ENCODE measurements around the gene IL36A. TPM values are rescaled to one million over a fixed set of nuclear protein-coding genes. Genes with fewer than 3 reads are reported as not detected.

The IL36A gene
- total RNA-seq, 1 experiment from 2014 or later, result not detected

DNA sequence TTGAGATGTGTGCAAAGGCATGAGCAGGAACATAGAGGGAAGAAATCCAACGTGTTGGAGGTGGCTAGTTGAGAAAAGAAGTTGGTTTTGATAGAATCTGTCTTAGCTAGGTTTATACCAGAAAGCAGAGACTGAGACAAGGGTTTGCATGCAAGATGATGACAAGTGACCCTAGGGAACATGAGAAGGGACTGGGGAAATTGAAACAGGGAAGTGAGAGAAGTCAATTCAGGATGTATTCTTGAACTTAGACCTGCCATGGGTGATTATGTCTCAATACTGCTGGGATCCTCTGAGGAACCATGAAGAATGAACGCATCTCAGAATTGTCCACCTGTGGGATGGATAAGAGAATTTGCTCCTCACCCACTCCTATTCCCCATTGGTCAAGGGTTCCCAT is 20.5 kb downstream of the IL36A start:
- Histone ChIP-seq H2BK120ac (ENCODE audit: low read depth, low read length, poor library complexity, severe bottlenecking) (no peak overlapping the region), H3K79me1 (ENCODE audit: insufficient read depth, low read depth, low read length, poor library complexity, severe bottlenecking) (no peaks in the 10 kb centered on the region), H3K14ac (ENCODE audit: insufficient read depth, low read length) (no peak overlapping the region), H3K27ac (ENCODE audit: insufficient read length, low read depth, low read length) (no peak overlapping the region), H2AFZ (ENCODE audit: low read length) (no peak overlapping the region), H3K23ac (ENCODE audit: insufficient read length, low read depth, low read length) (no peak overlapping the region), H2BK5ac (ENCODE audit: insufficient read length, low read length) (no peak overlapping the region), H3T11ph (ENCODE audit: low read length) (no peak overlapping the region), H4K8ac (replicated peaks; ENCODE audit: insufficient read length, low read depth, low read length) (no peak overlapping the region), H4K91ac (ENCODE audit: insufficient read length, low read depth, low read length) (no peak overlapping the region), H3K27me3 (ENCODE audit: insufficient read depth, low read length) (no peaks in the 10 kb centered on the region; the same call in 1 of the 2 replicates), H2AK5ac (ENCODE audit: insufficient read length, low read length) (no peak overlapping the region), H3K4me1 (ENCODE audit: insufficient read depth, low read length) (no peaks in the 10 kb centered on the region), H2BK20ac (ENCODE audit: low read depth, low read length, poor library complexity, severe bottlenecking) (no peak overlapping the region), H3K9ac (ENCODE audit: extremely low read depth, insufficient read length, low read length) (no peak overlapping the region), H3K4ac (ENCODE audit: low read depth, low read length) (no peak overlapping the region), H3K56ac (ENCODE audit: insufficient read length, low read depth, low read length) (no peak overlapping the region), H2BK12ac (ENCODE audit: insufficient read length, low read depth, low read length) (no peak overlapping the region), H4K5ac (ENCODE audit: insufficient read length, low read depth, low read length) (no peak overlapping the region), H3K4me2 (ENCODE audit: insufficient read depth, insufficient read length, low read length) (no peak overlapping the region), H3K18ac (ENCODE audit: insufficient read length, low read depth, low read length) (no peak overlapping the region), H2BK15ac (ENCODE audit: low read depth, low read length) (no peak overlapping the region), H3K79me2 (ENCODE audit: insufficient read depth, low read length) (no peaks in the 10 kb centered on the region), H4K20me1 (ENCODE audit: control insufficient read depth, insufficient read depth, insufficient read length) (no peaks in the 10 kb centered on the region), H3K9me3 (ENCODE audit: control insufficient read depth, low read depth, low read length) (no peaks in the 10 kb centered on the region), H3K23me2 (ENCODE audit: insufficient read length, low read depth, low read length, poor library complexity, severe bottlenecking) (no peaks in the 10 kb centered on the region)
- no peak overlapping the region for H3K27ac Mint-ChIP-seq
- no peak overlapping the region for H3K4me3 Mint-ChIP-seq
- H3K4me1 Mint-ChIP-seq, result peaks cover 5 to 12% of the 10 kb centered on the region in 2 experiments; a peak in 3 of 4 replicates
- H3K9me3 Mint-ChIP-seq, result peaks cover 0 to 29% of the 10 kb centered on the region in 2 experiments; a peak in 2 of 5 replicates
- no CpG with 5 or more reads among the region's 2 CpGs for WGBS (ENCODE audit: extremely low coverage, insufficient read length, low lambda C conversion rate)
- H3K27me3 Mint-ChIP-seq (ENCODE audit: low read depth), result peaks cover 46% of the 10 kb centered on the region
- DNase-seq, result no peak
- H3K36me3 Mint-ChIP-seq (ENCODE audit: insufficient read depth in 1 of 3, low read depth in 3 of 3), result no peaks in the 10 kb centered on the region
- TF ChIP-seq, protein P1, sequence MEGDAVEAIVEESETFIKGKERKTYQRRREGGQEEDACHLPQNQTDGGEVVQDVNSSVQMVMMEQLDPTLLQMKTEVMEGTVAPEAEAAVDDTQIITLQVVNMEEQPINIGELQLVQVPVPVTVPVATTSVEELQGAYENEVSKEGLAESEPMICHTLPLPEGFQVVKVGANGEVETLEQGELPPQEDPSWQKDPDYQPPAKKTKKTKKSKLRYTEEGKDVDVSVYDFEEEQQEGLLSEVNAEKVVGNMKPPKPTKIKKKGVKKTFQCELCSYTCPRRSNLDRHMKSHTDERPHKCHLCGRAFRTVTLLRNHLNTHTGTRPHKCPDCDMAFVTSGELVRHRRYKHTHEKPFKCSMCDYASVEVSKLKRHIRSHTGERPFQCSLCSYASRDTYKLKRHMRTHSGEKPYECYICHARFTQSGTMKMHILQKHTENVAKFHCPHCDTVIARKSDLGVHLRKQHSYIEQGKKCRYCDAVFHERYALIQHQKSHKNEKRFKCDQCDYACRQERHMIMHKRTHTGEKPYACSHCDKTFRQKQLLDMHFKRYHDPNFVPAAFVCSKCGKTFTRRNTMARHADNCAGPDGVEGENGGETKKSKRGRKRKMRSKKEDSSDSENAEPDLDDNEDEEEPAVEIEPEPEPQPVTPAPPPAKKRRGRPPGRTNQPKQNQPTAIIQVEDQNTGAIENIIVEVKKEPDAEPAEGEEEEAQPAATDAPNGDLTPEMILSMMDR (conservative IDR thresholded peaks at IDR 0.05), result no peak
